ENCODE results near the gene FNDC3B. TPM values are rescaled to one million over a fixed set of nuclear protein-coding genes. Genes with fewer than 3 reads are reported as not detected.

FNDC3B gene
- total and polyA plus RNA-seq, 4 donors = 23.3 to 74.2 (median 32.9) TPM

DNA sequence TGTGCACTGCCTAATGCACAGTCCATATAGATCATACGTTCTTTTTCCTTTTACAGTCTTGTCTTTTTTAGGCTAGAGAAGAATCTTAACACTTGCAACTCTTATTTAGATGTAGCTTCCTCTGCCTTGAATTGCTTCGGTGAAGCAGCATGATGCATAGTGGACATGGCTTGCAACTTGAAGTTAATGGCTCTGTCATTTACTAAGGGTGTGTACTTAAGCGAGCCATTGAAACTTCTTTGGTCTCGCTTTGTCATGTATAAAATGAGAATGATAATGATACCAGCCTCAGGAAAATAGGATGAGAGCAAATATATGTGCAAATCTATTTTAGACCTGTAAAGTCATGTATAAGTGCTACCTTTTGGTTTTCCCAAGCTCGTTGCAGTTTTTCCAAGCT, 261.5 kb downstream of the FNDC3B start:
- Histone ChIP-seq H3K27me3 (ENCODE audit: control insufficient read depth in 4 of 4, insufficient read depth in 4 of 4, low read length in 3 of 4) (no peaks in the 10 kb centered on the region), H3K9me3 (ENCODE audit: control insufficient read depth in 4 of 4, low read length in 3 of 4) (no peaks in the 10 kb centered on the region), H3K4me1 (ENCODE audit: control insufficient read depth in 4 of 4, insufficient read depth in 4 of 4, low read length in 3 of 4) (peaks cover 0 to 7% (median 0%) of the 10 kb centered on the region in 4 donors), H3K36me3 (ENCODE audit: control insufficient read depth in 4 of 4, insufficient read depth in 3 of 4, low read depth in 1 of 4, low read length in 3 of 4) (peaks cover 10 to 49% (median 37%) of the 10 kb centered on the region in 4 donors), H3K4me3 (ENCODE audit: low read depth in 1 of 3, low read length in 3 of 3) (no peak overlapping the region), H3K9ac (ENCODE audit: low read depth in 1 of 2, low read length in 2 of 2) (no peak overlapping the region), H3K27ac (ENCODE audit: low read depth in 1 of 2, low read length in 2 of 2) (no peak overlapping the region)
- no peak for TF ChIP-seq NR2F2 (IDR thresholded peaks at IDR 0.05)
- no peak for TF ChIP-seq GABPA (IDR thresholded peaks at IDR 0.05 in 1 of 2, conservative IDR thresholded peaks at IDR 0.05 in 1 of 2)
- TF ChIP-seq, protein P1, sequence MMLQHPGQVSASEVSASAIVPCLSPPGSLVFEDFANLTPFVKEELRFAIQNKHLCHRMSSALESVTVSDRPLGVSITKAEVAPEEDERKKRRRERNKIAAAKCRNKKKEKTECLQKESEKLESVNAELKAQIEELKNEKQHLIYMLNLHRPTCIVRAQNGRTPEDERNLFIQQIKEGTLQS (IDR thresholded peaks at IDR 0.05) = no peak
- TF ChIP-seq, protein P2, sequence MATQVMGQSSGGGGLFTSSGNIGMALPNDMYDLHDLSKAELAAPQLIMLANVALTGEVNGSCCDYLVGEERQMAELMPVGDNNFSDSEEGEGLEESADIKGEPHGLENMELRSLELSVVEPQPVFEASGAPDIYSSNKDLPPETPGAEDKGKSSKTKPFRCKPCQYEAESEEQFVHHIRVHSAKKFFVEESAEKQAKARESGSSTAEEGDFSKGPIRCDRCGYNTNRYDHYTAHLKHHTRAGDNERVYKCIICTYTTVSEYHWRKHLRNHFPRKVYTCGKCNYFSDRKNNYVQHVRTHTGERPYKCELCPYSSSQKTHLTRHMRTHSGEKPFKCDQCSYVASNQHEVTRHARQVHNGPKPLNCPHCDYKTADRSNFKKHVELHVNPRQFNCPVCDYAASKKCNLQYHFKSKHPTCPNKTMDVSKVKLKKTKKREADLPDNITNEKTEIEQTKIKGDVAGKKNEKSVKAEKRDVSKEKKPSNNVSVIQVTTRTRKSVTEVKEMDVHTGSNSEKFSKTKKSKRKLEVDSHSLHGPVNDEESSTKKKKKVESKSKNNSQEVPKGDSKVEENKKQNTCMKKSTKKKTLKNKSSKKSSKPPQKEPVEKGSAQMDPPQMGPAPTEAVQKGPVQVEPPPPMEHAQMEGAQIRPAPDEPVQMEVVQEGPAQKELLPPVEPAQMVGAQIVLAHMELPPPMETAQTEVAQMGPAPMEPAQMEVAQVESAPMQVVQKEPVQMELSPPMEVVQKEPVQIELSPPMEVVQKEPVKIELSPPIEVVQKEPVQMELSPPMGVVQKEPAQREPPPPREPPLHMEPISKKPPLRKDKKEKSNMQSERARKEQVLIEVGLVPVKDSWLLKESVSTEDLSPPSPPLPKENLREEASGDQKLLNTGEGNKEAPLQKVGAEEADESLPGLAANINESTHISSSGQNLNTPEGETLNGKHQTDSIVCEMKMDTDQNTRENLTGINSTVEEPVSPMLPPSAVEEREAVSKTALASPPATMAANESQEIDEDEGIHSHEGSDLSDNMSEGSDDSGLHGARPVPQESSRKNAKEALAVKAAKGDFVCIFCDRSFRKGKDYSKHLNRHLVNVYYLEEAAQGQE (IDR thresholded peaks at IDR 0.05) = no peak
- WGBS = 98% methylated on average over 5 of the region's 5 CpGs
- DNase-seq (ENCODE audit: low spot score) = no peak

DNA sequence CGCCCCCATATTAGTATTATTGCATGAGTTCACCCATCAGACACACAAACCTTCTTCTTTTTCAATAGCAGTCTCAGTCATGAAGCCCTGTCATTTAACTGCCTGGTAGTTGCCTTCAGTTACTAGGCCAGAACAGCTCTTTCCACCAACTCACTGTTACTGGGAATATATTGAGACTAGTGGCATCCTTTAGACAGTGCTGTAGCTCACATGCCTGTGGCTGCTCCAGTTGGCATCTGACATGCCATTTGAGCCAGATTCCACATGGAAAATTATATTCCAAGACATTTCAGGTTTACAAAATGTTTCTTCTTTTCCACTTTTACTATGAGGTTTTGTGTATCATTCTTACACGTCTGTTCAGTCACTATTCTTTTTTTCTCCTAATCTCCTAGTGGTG, 262.8 kb downstream of the FNDC3B start:
- TF ChIP-seq TAF1 (conservative IDR thresholded peaks at IDR 0.05) (no peak), HNF4G (IDR thresholded peaks at IDR 0.05) (no peak), NR2F2 (IDR thresholded peaks at IDR 0.05) (no peak), EGR1 (IDR thresholded peaks at IDR 0.05; ENCODE audit: low read depth in 2 of 2) (no peak), SP1 (IDR thresholded peaks at IDR 0.05) (no peak), YY1 (IDR thresholded peaks at IDR 0.05) (no peak), RAD21 (IDR thresholded peaks at IDR 0.05) (no peak), JUND (IDR thresholded peaks at IDR 0.05) (no peak), RXRA (IDR thresholded peaks at IDR 0.05) (no peak), FOXA1 (IDR thresholded peaks at IDR 0.05) (no peak), HNF4A (conservative IDR thresholded peaks at IDR 0.05) (no peak), FOXA2 (IDR thresholded peaks at IDR 0.05) (no peak), GABPA (IDR thresholded peaks at IDR 0.05 in 1 of 2, conservative IDR thresholded peaks at IDR 0.05 in 1 of 2) (no peak)
- TF ChIP-seq, protein P2 (IDR thresholded peaks at IDR 0.05) = no peak
- TF ChIP-seq, protein P1 (IDR thresholded peaks at IDR 0.05) = no peak
- TF ChIP-seq, protein P3, sequence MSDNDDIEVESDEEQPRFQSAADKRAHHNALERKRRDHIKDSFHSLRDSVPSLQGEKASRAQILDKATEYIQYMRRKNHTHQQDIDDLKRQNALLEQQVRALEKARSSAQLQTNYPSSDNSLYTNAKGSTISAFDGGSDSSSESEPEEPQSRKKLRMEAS (IDR thresholded peaks at IDR 0.05) = no peak
- TF ChIP-seq, protein P4, sequence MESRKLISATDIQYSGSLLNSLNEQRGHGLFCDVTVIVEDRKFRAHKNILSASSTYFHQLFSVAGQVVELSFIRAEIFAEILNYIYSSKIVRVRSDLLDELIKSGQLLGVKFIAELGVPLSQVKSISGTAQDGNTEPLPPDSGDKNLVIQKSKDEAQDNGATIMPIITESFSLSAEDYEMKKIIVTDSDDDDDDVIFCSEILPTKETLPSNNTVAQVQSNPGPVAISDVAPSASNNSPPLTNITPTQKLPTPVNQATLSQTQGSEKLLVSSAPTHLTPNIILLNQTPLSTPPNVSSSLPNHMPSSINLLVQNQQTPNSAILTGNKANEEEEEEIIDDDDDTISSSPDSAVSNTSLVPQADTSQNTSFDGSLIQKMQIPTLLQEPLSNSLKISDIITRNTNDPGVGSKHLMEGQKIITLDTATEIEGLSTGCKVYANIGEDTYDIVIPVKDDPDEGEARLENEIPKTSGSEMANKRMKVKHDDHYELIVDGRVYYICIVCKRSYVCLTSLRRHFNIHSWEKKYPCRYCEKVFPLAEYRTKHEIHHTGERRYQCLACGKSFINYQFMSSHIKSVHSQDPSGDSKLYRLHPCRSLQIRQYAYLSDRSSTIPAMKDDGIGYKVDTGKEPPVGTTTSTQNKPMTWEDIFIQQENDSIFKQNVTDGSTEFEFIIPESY (IDR thresholded peaks at IDR 0.05) = no peak
- TF ChIP-seq, protein P5, sequence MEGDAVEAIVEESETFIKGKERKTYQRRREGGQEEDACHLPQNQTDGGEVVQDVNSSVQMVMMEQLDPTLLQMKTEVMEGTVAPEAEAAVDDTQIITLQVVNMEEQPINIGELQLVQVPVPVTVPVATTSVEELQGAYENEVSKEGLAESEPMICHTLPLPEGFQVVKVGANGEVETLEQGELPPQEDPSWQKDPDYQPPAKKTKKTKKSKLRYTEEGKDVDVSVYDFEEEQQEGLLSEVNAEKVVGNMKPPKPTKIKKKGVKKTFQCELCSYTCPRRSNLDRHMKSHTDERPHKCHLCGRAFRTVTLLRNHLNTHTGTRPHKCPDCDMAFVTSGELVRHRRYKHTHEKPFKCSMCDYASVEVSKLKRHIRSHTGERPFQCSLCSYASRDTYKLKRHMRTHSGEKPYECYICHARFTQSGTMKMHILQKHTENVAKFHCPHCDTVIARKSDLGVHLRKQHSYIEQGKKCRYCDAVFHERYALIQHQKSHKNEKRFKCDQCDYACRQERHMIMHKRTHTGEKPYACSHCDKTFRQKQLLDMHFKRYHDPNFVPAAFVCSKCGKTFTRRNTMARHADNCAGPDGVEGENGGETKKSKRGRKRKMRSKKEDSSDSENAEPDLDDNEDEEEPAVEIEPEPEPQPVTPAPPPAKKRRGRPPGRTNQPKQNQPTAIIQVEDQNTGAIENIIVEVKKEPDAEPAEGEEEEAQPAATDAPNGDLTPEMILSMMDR (IDR thresholded peaks at IDR 0.05; ENCODE audit: low read depth, low read length, missing input control) = no peak
- Histone ChIP-seq H3K4me1 (ENCODE audit: control insufficient read depth in 4 of 4, insufficient read depth in 4 of 4, low read length in 3 of 4) (peaks cover 0 to 7% (median 0%) of the 10 kb centered on the region in 4 donors), H3K27ac (ENCODE audit: low read depth in 1 of 2, low read length in 2 of 2) (no peak overlapping the region), H3K27me3 (ENCODE audit: control insufficient read depth in 4 of 4, insufficient read depth in 4 of 4, low read length in 3 of 4) (no peaks in the 10 kb centered on the region), H3K4me3 (ENCODE audit: low read depth in 1 of 3, low read length in 3 of 3) (no peak overlapping the region), H3K9ac (ENCODE audit: low read depth in 1 of 2, low read length in 2 of 2) (no peak overlapping the region), H3K9me3 (ENCODE audit: control insufficient read depth in 4 of 4, low read length in 3 of 4) (no peaks in the 10 kb centered on the region), H3K36me3 (ENCODE audit: control insufficient read depth in 4 of 4, insufficient read depth in 3 of 4, low read depth in 1 of 4, low read length in 3 of 4) (peaks cover 8 to 41% (median 34%) of the 10 kb centered on the region in 4 donors)
- 99% methylated on average over 2 of the region's 2 CpGs for WGBS
- DNase-seq (ENCODE audit: low spot score) = no peak

Data from liver (tissue), 9 donors.